Bronchial epithelial cell (primary cell): ENCODE data around the gene IQGAP1. TPM values are rescaled to one million over a fixed set of nuclear protein-coding genes. Genes with fewer than 3 reads are reported as not detected.

Source experiments
- DNase-seq: peaks from one replicate; pipeline ENCODE4 v3.0.0-alpha.2; 2010; ENCODE audit warnings: low read depth
- FAIRE-seq: peaks from 2 replicates; lab custom pipeline; 2011; peaks lifted over from hg19 to GRCh38; lab: Jason Lieb, UNC
- H3K27me3 ChIP-seq: 2 replicates; pipeline ENCODE4 v1.5.1; 2011; ENCODE audit warnings: low read length; ENCODE audit not compliant: control insufficient read depth, insufficient read depth
- H3K36me3 ChIP-seq: 2 replicates; pipeline ENCODE4 v1.5.1; 2011; ENCODE audit warnings: low read length; ENCODE audit not compliant: control insufficient read depth, insufficient read depth
- H3K4me3 ChIP-seq: 2 replicates; pipeline ENCODE4 v1.5.1; 2011; ENCODE audit warnings: mild to moderate bottlenecking, low read depth, low read length, control low read depth
- total RNA-seq: library from RNA; depleted of rRNA; stranded (reverse); fragments of >200 nt; gene quantifications from 2 replicates; pipeline ENCODE4 v1.2.1, GENCODE V29; 2014
- TF ChIP-seq, protein P1 (sequence below): IDR thresholded peaks from 2 replicates; pipeline ENCODE4 v1.5.1; 2011; ENCODE audit warnings: mild to moderate bottlenecking, moderate library complexity, low read length, control low read depth, inconsistent platforms; ENCODE audit not compliant: insufficient read depth, severe bottlenecking

Gene IQGAP1
- total RNA-seq, 1 donor from 2014 or later: 163 TPM

DNA sequence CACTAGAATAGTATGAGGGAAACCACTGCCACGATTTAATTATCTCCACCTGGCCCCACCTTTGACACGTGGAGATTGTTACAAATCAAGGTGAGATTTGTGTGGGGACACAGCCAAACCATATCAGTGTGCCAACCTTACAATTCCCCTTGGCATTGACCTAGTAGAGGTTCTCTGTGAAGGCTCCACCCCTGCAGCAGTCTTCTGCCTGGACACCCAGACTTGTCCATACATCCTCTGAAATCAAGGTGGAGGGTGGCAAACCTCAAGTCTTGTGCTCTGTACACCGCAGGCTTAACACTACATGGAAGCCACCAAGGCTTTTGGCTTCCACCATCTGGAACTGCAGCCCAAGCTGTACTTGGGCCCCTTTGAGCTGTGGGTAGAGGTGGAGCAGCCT, 8.8 kb upstream of the IQGAP1 start:
- TF ChIP-seq, protein P1, sequence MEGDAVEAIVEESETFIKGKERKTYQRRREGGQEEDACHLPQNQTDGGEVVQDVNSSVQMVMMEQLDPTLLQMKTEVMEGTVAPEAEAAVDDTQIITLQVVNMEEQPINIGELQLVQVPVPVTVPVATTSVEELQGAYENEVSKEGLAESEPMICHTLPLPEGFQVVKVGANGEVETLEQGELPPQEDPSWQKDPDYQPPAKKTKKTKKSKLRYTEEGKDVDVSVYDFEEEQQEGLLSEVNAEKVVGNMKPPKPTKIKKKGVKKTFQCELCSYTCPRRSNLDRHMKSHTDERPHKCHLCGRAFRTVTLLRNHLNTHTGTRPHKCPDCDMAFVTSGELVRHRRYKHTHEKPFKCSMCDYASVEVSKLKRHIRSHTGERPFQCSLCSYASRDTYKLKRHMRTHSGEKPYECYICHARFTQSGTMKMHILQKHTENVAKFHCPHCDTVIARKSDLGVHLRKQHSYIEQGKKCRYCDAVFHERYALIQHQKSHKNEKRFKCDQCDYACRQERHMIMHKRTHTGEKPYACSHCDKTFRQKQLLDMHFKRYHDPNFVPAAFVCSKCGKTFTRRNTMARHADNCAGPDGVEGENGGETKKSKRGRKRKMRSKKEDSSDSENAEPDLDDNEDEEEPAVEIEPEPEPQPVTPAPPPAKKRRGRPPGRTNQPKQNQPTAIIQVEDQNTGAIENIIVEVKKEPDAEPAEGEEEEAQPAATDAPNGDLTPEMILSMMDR: no peak
- Histone ChIP-seq H3K36me3 (no peaks in the 10 kb centered on the region), H3K27me3 (no peaks in the 10 kb centered on the region), H3K4me3 (no peak overlapping the region)
- DNase-seq: no peak
- FAIRE-seq: no peak

DNA sequence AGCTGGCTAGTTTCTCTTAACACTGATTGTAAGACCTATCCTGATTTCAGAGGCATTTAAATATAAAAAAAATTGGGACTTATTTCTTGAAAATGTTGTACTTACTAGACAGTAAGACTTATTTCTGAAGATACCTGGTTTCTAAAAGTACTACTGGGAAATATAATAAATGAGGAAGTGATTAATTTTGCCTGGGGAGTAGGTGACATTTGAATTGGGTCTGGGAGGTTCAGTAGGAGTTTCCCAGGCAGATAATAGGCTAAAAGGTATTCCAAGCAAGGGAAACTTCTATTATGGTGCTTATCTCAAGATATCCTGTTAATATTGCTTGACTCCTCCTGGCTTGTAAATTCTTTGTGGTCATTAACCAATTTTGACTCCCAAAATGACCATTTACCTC, 6.5 kb upstream of the IQGAP1 start:
- Histone ChIP-seq H3K4me3 (no peak overlapping the region), H3K36me3 (no peaks in the 10 kb centered on the region), H3K27me3 (no peaks in the 10 kb centered on the region)
- TF ChIP-seq, protein P1: no peak
- no peak for DNase-seq
- FAIRE-seq: no peak

DNA sequence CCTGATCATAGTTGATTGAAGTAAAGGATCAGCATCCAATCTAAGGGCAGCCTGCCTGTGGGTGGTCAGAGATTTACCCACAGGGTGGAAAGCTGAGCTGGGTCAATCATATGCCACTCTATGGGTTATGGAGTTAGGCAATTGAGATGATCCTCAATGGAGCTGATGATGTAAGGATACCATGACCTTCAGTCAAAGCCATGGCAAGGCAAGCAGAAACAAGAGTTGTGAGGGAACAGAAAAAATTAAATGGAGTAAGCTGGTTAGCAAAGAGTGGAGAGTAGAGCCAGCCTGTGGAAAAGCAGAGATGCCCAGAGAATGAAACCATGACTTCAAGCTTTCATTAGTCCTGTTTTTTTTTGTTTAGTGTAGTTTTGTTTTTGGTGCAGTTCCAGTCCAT, 5.7 kb upstream of the IQGAP1 start:
- TF ChIP-seq, protein P1: peak; percentile 40
- H3K27me3 ChIP-seq: no peaks in the 10 kb centered on the region
- H3K36me3 ChIP-seq: no peaks in the 10 kb centered on the region
- FAIRE-seq (no peak), DNase-seq (peak; percentile 80)
- H3K4me3 ChIP-seq: no peak overlapping the region

DNA sequence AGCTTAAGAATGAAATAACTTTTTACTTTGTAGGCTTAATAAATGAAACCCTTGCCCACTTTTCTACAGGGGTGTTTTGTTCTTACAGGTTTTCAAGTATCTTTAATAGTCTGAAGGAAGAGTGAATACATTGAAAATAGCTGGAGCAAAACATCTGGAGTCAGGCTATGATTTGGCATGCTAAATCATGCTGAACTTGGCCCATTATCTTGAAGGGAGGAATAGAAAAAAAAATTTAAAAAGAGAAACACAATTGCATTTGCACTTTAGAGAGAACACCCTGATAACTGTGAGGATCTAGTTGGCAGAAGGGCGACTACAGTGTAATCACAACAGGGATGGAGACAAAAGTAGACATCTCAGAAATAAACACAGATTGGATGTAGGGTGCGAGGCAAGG, 1.8 kb upstream of the IQGAP1 start:
- TF ChIP-seq, protein P1: no peak
- FAIRE-seq: no peak

DNA sequence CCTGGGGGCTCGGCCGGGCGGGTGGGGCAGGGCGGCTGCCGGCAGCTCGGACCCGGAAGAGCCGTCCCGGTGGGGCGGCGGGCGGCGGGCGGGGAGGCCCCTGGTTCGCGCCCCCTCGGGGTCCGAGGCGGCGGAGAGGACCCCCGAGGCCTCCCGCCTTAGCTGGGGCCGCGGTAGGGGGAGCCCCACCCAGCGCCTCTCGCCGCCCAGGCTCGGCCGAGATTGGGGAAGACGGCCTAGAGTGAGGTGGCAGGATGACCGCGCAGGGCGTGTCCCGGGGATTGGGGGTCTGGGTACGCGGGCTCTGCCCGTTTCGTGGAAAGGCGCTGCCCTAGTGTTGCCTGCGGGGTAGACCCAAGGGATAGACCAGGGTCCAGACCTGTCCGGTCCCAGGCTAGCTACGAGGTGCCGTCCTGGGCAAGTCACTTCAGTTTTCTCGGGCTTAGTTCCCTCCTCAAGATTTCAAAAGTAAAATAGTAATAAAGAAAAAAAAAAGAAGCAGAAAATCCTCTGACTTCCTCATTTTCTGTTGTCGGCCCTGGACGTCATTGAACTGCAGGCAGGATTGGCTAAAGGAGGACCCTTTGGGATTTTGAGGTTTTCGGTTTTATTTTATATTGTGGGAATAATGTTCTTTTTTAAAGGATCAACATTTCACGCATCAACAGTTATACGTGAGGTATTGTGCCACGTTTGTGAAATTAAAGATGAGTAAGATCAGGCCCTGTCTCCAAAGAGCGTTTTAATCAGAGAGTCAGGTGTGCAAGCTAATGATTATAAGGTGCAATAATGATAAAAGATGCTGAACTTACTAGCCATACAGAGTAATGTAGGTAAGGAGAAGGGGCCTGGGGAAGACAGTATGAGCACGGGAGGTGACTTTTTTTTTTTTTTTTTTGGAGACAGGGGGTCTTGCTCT, 679 bp downstream of the IQGAP1 start:
- no peaks in the 10 kb centered on the region for H3K27me3 ChIP-seq
- H3K36me3 ChIP-seq: peaks cover 2% of the 10 kb centered on the region
- FAIRE-seq: no peak
- H3K4me3 ChIP-seq: peak overlapping the region; percentile 92
- DNase-seq: no peak
- TF ChIP-seq, protein P1: no peak

More for the DNA sequence above, 1.8 kb upstream of the IQGAP1 start:
- DNase-seq: no peak
- no peaks in the 10 kb centered on the region for H3K27me3 ChIP-seq
- H3K4me3 ChIP-seq: no peak overlapping the region
- no peaks in the 10 kb centered on the region for H3K36me3 ChIP-seq
